ENCODE results near the gene PIGK.

The PIGK gene

DNA sequence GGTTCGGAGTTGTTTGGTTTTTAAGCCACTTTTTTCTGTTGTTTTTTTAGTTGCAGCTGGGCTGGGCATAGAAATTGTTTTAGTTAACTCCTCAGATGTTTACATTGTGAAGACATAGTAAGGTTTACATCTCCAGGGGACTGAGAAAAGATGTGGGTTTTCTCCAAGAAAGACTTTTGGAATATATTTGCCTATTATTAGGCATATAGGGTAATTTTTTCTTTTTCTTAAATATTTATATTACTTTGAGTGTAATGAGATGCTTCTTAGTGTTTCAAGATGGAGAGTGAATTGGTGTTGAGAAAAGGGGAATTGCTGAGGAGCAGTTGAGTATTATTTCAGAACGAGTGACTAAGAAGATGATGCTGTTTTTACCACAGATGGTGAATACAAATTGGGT lies 26.6 kb upstream of the PIGK start:
- no peak for DNase-seq (ENCODE audit: low spot score)
- in situ Hi-C loops (cut with MboI; ENCODE audit: low sequenced_read_pairs, unreplicated experiment): no loop called here
- no peak for TF ChIP-seq CTCF (IDR thresholded peaks at IDR 0.05; ENCODE audit: borderline replicate concordance, control extremely low read depth, extremely low read depth, insufficient read depth, missing control alignments)

DNA sequence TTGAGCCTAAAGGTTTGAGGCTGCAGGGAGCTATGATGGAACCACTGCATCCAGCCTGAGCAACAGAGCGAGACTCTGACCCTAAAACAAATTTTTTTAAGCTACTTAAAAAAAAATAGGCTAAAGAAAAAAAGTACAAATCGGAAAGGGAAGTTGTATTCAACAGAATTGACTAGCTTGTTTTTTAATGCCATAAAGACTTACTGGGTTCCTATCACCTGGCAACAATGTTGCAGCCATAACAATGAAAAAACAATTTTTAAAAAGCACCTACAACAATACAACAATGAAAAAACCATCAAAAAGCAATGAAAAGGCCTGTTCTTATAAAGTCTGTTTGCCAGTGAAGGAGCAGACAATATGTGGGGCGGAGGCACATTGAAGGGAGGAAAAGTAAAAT lies 20.1 kb upstream of the PIGK start:
- TF ChIP-seq CTCF (IDR thresholded peaks at IDR 0.05; ENCODE audit: borderline replicate concordance, control extremely low read depth, extremely low read depth, insufficient read depth, missing control alignments): no peak
- in situ Hi-C loops (cut with MboI; ENCODE audit: low sequenced_read_pairs, unreplicated experiment): no loop called here
- no peak for DNase-seq (ENCODE audit: low spot score)

- in situ Hi-C loops (cut with MboI; ENCODE audit: low sequenced_read_pairs, unreplicated experiment): no loop called here
- no peak for TF ChIP-seq CTCF (IDR thresholded peaks at IDR 0.05; ENCODE audit: borderline replicate concordance, control extremely low read depth, extremely low read depth, insufficient read depth, missing control alignments)
- DNase-seq (ENCODE audit: low spot score): no peak
Observed at GRCh38 chr1:77238462-77238861, 19.2 kb upstream of the PIGK start.

- no peak for DNase-seq (ENCODE audit: low spot score)
- in situ Hi-C loops (cut with MboI; ENCODE audit: low sequenced_read_pairs, unreplicated experiment): no loop called here
- no peak for TF ChIP-seq CTCF (IDR thresholded peaks at IDR 0.05; ENCODE audit: borderline replicate concordance, control extremely low read depth, extremely low read depth, insufficient read depth, missing control alignments)
Observed at GRCh38 chr1:77234943-77235342, 15.7 kb upstream of the PIGK start.

DNA sequence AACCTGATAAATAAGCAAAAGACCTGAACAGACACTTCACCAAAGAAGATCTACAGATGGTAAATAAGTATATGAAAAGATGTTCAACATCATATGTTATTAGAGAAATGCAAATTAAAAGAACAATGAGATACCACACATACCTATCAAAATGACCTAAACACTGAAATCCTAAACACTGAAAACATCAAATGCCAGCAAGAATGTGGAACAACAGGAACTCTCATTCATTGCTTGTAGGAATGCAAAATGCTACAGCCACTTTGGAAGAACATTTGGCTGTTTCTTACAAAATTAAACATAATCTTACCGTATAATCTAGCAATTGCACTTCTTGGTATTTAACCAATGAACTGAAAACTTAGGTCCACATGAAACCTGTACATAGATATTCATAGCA lies 14.9 kb upstream of the PIGK start:
- in situ Hi-C loops (cut with MboI; ENCODE audit: low sequenced_read_pairs, unreplicated experiment): no loop called here
- TF ChIP-seq CTCF (IDR thresholded peaks at IDR 0.05; ENCODE audit: borderline replicate concordance, control extremely low read depth, extremely low read depth, insufficient read depth, missing control alignments): no peak
- DNase-seq (ENCODE audit: low spot score): no peak

DNA sequence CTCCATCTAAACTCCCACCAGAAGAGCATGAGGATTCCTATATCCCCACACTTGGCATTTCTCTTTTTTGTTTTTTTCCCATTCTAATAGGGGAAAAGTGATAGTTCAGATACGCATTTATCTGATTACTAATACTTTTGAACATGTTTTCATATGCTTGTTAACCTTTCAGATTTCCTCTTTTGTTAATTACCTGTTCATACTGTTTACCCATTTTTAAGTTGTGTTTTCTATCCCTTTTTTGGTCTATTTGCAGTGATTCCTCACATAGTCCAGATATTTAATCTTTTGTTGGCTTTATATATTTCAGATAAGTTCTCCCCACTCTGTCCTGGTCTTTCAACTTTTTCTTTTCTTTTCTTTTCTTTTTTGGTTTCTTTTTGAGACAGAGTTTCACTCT lies 13.6 kb upstream of the PIGK start:
- DNase-seq (ENCODE audit: low spot score): no peak
- in situ Hi-C loops (cut with MboI; ENCODE audit: low sequenced_read_pairs, unreplicated experiment): no loop called here
- TF ChIP-seq CTCF (IDR thresholded peaks at IDR 0.05; ENCODE audit: borderline replicate concordance, control extremely low read depth, extremely low read depth, insufficient read depth, missing control alignments): no peak

DNA sequence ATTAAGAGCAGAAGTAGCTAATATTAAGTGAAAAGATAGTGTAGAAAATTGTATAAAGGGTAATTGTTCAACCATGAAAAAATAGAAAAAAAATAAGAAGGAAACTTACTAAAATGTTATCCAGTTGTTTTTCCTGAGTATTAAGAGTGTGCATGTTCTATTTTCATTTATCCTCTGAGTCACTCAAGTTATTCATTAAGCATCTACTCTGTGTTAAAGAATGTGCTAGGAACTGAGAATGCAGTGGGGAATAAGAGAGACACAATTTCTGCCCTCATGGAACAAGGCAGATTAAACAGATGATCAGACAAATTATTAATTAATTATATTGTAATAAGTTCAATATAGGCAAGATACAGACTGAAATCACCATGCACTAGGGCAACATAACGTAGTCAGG lies 10.8 kb upstream of the PIGK start:
- DNase-seq (ENCODE audit: low spot score): no peak
- in situ Hi-C loops (cut with MboI; ENCODE audit: low sequenced_read_pairs, unreplicated experiment): no loop called here

More for the DNA sequence above, 10.8 kb upstream of the PIGK start:
- no peak for TF ChIP-seq CTCF (IDR thresholded peaks at IDR 0.05; ENCODE audit: borderline replicate concordance, control extremely low read depth, extremely low read depth, insufficient read depth, missing control alignments)
